HL-60 (cell line): ENCODE measurements around the gene LCN2.
A peak's percentile ranks its signal among the peaks of the same experiment; 100 is the strongest.

Experiments
- DNase-seq, 2 experiments: peaks; one replicate each; pipeline ENCODE4 v3.0.0-alpha.2; 2010 to 2020; ENCODE audit warnings: low read depth in 1 of 2, low spot score in 1 of 2
- H3K27ac ChIP-seq: fragments of 250-450 bp; sonication (Bioruptor Pico); replicated peaks from 2 replicates; pipeline ENCODE4 v1.5.1; 2020; ENCODE audit warnings: mild to moderate bottlenecking, moderate library complexity
- H3K27me3 ChIP-seq: fragments of 250-450 bp; sonication (Bioruptor Pico); 2 replicates; pipeline ENCODE4 v1.5.1; 2021; ENCODE audit warnings: mild to moderate bottlenecking, moderate library complexity; ENCODE audit not compliant: insufficient read depth, poor library complexity, severe bottlenecking
- H3K4me3 ChIP-seq: replicated peaks from 2 replicates; pipeline ENCODE4 v1.5.1; 2011; ENCODE audit warnings: mild to moderate bottlenecking, control low read depth, low read length; ENCODE audit not compliant: insufficient read depth
- CTCF ChIP-seq: IDR thresholded peaks from one replicate; pipeline ENCODE4 v1.5.1; 2011; ENCODE audit warnings: low read length, control low read depth, inconsistent platforms; ENCODE audit not compliant: insufficient read depth
- GABPA ChIP-seq: IDR thresholded peaks from 2 replicates; pipeline ENCODE4 v1.6.1; 2012; ENCODE audit warnings: low read depth
- POLR2AphosphoS5 ChIP-seq: IDR thresholded peaks from 2 replicates; pipeline ENCODE4 v1.6.1; 2012; ENCODE audit warnings: low read depth
- REST ChIP-seq: IDR thresholded peaks from 2 replicates; pipeline ENCODE4 v1.6.1; 2012; ENCODE audit warnings: low read depth; ENCODE audit not compliant: insufficient replicate concordance
- SPI1 ChIP-seq: IDR thresholded peaks from 2 replicates; pipeline ENCODE4 v1.6.1; 2012; ENCODE audit warnings: low read depth, mild to moderate bottlenecking, borderline replicate concordance

Gene LCN2

GRCh38 chr9:128161215-128161902, 12.1 kb downstream of the LCN2 start:
- DNase-seq = no peak
- H3K4me3 ChIP-seq = peak overlapping the region; percentile 95
- TF ChIP-seq POLR2AphosphoS5 (no peak), SPI1 (no peak), GABPA (no peak), REST (no peak), CTCF (no peak)
- H3K27ac ChIP-seq = no peak overlapping the region
- H3K27me3 ChIP-seq = no peaks in the 10 kb centered on the region

GRCh38 chr9:128162215-128163026, 13.2 kb downstream of the LCN2 start:
- DNase-seq = no peak
- Histone ChIP-seq H3K4me3 (no peak overlapping the region), H3K27me3 (no peaks in the 10 kb centered on the region), H3K27ac (no peak overlapping the region)
- TF ChIP-seq REST = no peak
- no peak for TF ChIP-seq POLR2AphosphoS5
- TF ChIP-seq CTCF = no peak
- no peak for TF ChIP-seq SPI1
- TF ChIP-seq GABPA = no peak

- DNase-seq = no peak
- no peak overlapping the region for H3K4me3 ChIP-seq
- H3K27me3 ChIP-seq = no peaks in the 10 kb centered on the region
- no peak for TF ChIP-seq GABPA
- TF ChIP-seq SPI1 = no peak
- TF ChIP-seq POLR2AphosphoS5 = no peak
- no peak overlapping the region for H3K27ac ChIP-seq
These were observed 13.8 kb downstream of the LCN2 start for GRCh38 chr9:128163027-128163515.
